GM19455 (cell line): ENCODE data around the gene APBB2.
"Not testable (repeated sequence)": the region's sequence is repeated elsewhere in the genome, so short reads cannot be mapped to it uniquely, and the experiment has no call there.

Experiments
- ATAC-seq: cut with Tn5 transposase; IDR thresholded peaks from one replicate; pipeline ENCODE4 v1.9.1; 2021; ENCODE audit not compliant: unreplicated experiment

APBB2 gene

DNA sequence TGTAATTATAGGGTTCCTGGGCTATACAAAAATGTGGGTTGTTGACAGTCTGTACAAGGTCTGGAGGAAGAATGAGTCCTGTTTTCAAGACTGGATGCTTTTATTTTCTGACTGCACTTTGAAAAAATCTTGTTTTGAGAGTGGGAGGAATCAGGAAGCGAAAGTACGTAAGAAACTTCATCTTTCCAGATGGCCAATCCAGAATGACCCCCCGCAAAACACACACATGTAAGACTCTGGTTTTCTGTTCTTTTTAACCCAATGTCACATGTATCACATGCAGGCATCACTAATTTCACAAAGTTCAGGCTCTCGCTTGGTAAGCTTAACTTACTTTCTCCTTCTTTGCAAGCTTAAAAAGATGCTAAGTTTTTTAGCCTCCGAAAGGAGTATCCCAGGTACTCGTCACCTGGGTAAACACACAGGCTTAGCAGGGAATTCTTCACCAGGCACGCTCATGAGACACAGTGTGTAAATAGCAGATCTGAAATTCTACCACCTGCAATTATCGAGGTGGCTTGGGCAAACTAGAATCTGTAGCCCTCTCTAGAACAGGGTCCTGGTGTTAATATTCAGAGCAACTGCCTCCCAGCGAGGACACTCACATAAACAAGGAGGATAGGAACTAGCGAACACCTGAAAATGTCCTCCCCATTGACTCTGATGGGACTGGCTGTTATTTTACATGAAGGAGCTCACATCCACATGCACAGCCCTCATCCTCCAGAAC lies 373.9 kb downstream of the APBB2 start:
- ATAC-seq: peak; percentile 48

GRCh38 chr4:40838742-40839141 lies 375.6 kb downstream of the APBB2 start:
- no peak for ATAC-seq

DNA sequence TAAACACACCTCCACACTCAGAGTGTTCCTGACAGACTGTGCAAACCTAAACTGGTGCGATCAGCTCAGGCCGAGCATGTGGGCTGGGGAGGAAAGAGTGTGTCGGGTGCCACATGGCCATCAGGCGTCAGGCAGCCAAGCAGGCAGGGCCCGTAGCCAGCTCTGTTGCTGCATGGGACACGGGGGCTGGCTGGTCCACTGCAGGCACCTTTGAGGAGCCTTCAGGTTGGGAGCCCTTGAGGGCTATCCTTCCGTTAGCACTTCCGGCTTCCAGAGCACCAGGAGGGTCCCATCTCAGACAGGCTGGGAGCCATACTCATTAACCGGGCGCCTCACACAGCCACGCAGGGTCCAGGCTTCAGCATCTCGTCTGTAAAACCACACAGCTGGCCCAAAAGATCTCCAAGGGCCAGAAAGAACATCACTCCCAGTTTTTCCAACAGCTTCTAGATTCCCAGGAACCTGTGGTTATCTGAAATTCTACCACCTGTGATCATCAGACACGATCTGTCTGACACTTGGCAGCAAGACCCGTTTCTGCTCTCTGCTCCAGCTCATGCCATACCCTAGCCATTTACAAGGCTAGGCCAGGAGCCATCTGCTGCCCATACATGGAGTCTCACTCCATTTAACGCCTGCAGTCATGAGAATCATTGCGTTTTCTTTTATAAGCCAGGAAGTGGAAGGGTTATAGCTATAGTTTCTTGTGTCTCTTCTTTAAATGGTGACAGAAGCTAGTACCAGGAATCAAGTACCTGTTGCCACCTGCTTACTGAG lies 377.1 kb downstream of the APBB2 start:
- no peak for ATAC-seq

GRCh38 chr4:40833212-40833611 lies 381.1 kb downstream of the APBB2 start:
- no peak for ATAC-seq

GRCh38 chr4:40832175-40832574 lies 382.2 kb downstream of the APBB2 start:
- ATAC-seq: no peak

GRCh38 chr4:40831146-40831907 lies 383.0 kb downstream of the APBB2 start:
- ATAC-seq: no peak

GRCh38 chr4:40829586-40829985 lies 384.8 kb downstream of the APBB2 start:
- ATAC-seq: no peak

GRCh38 chr4:40828661-40829060 lies 385.7 kb downstream of the APBB2 start:
- no peak for ATAC-seq

GRCh38 chr4:40827758-40828157 lies 386.6 kb downstream of the APBB2 start:
- no peak for ATAC-seq

DNA sequence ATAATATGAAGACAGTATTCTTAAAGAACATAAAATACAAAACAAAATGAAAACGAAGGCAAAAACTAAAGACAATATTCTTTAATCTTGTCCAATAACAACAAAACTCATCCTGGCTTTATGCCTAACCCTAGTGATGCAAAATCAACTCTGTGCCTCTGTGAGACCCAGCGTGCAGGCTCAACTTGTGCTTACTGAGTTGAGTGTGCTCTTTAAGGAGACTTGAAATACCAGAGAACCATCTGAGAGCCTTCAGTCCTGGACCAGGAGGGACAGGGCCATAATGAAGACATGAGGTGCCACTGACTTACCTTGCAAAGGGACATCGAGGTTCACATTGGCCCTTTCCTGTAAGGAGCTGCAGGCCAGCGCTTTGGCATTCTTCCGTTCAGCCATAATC lies 387.5 kb downstream of the APBB2 start:
- no peak for ATAC-seq

DNA sequence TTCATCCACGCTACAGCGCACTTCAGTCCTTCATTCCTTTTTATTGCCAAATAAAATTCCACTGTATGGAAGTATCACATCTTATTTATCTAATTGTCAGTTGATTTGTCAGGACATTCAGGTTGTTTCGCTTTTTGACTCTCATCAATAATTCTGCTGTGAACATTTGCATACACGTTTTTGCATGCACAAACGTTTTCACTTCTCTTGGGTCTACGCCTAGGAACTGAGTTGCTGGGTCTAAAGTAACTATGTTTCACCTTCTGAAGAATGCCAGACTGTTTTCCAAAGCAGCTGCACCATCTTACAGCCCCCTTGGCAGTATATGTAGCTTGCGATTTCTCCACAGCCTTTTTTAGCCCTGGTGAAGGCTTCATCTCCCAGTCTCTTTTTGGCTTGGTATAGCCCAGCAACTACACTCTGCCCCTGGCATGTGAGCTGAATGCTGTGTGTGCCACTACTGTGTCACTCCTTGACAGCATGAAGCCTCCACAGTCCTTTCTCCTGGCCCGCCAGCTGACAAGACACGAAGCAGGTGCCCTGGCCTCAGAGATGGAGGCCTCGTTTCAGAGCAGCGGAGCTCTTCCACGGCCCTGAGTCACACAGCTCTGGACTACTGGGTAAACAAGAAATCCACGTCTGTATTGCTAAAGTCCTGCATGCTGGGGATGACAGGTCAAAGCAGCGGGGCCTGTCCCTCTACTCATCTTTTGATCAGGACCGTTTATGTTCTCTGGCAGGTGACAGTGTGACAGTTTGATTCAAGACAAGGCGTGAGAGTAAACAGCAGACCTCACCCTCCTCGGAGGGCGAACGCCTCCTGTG lies 389.1 kb downstream of the APBB2 start:
- ATAC-seq: no peak

- ATAC-seq: no peak
These were observed 391.7 kb downstream of the APBB2 start for GRCh38 chr4:40822420-40823166.

GRCh38 chr4:40820101-40820500 lies 394.2 kb downstream of the APBB2 start:
- no peak for ATAC-seq

DNA sequence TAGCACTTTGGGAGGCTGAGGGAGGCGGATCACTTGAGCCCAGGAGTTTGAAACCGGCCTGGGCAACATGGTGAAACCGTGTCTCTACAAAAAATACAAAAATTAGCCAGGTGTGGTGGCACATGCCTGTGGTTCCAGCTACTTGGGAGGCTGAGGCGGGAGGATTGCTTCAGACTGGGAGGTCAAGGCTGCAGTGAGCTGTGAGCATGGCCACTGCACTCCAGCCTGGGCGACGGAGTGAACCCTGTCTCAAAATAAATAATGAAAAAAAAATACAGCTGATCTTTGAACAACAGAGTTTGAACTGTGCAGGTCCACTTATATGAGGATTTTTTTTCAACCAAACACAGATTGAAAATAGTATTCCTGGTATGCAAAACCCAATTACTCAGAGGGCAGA lies 397.2 kb downstream of the APBB2 start:
- ATAC-seq: not testable (repeated sequence)

DNA sequence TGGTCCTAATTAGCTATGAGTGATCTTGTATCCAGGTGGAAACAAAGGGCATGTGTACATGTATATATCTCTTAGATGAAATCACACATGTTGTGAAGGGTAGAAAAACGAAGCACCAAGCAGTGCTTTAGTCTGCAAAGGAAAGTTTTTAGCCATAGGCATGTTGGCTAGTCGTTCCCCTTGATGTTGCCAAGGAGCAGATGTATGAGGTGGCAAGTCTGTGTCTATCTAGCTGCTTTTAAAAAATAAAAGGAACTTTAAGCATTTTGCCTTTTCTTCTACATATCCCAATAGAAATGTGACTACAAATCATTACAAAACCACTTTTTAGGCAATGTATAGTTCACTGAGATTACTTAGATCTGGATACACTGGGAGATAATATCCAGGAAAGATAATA lies 401.5 kb downstream of the APBB2 start:
- ATAC-seq: no peak

- ATAC-seq: no peak
These were observed 402.0 kb downstream of the APBB2 start for GRCh38 chr4:40812386-40812785.

GRCh38 chr4:40811956-40812355 lies 402.4 kb downstream of the APBB2 start:
- ATAC-seq: no peak

DNA sequence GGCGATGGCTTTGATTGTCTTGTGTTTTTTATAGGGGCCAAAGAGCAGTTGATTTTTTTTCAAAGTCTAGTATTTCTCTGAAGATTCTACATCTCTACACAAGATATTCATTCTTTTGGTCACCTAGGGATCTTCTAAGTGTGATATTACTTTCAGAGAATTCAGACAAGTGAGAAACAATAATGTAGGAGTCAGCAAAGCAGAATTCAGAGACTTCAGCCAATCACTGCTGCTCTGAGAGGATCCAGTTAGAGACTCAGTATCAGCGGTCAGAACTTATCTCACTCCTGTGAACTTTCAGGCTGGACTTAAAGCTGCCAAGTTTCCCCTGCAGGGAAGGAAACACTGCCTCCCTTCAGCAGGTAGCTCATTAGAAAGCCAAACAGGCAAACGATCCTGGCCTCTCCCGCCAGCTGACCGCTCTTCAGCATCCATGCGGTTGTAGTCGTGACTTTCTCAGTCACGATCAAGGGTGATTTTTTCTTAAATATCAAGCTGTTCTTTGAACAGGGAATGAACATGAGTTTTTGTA lies 405.4 kb downstream of the APBB2 start:
- ATAC-seq: no peak

DNA sequence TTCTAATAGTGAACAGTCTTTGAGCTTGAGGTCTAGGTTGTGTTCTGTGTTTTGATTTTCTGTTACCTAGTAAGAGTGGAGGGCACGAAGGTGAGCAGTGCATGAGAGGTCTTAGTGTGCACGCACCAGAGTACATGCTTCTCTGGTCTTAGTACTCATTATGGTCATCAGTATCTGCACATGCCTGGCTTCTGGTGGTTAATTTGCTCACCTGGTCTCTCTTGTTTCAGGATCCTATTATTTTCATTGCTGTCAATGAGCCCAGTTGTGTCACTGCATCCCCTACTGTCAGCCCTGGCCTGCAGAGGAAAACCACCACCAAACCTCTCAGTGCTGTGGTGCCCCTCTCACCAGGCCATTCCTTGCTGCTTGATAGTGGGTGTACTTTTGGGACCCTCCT lies 409.7 kb downstream of the APBB2 start:
- no peak for ATAC-seq

- peak; percentile 73 for ATAC-seq
These were observed 414.3 kb downstream of the APBB2 start for GRCh38 chr4:40800064-40800463.
